Ovary (tissue), 3 donors: Measurements from ENCODE around the gene SGCA.

Source experiments
- EP300 ChIP-seq: sonication (generic); formaldehyde crosslinking; IDR thresholded peaks from one replicate; pipeline ENCODE4 v1.6.1; 2017; ENCODE audit warnings: antibody characterized with exemption
- POLR2A ChIP-seq: fragments of 450-650 bp; IDR thresholded peaks from one replicate; pipeline ENCODE4 v1.6.1; 2017; ENCODE audit warnings: antibody characterized with exemption, mild to moderate bottlenecking, moderate library complexity
- TF ChIP-seq, protein P1 (sequence below), 3 donors: fragments of 450-650 bp in 2 of 3; fragments of 200-600 bp in 1 of 3; IDR thresholded peaks; one replicate each; pipeline versions ENCODE4 v1.5.1 to v1.8.0; 2016 to 2022; ENCODE audit warnings: antibody characterized with exemption in 3 of 3, mild to moderate bottlenecking in 1 of 3
- donor health status: DM: no; HTN: no; CAD: no.

- TF ChIP-seq EP300 (no peak), POLR2A (no peak)
- TF ChIP-seq, protein P1, sequence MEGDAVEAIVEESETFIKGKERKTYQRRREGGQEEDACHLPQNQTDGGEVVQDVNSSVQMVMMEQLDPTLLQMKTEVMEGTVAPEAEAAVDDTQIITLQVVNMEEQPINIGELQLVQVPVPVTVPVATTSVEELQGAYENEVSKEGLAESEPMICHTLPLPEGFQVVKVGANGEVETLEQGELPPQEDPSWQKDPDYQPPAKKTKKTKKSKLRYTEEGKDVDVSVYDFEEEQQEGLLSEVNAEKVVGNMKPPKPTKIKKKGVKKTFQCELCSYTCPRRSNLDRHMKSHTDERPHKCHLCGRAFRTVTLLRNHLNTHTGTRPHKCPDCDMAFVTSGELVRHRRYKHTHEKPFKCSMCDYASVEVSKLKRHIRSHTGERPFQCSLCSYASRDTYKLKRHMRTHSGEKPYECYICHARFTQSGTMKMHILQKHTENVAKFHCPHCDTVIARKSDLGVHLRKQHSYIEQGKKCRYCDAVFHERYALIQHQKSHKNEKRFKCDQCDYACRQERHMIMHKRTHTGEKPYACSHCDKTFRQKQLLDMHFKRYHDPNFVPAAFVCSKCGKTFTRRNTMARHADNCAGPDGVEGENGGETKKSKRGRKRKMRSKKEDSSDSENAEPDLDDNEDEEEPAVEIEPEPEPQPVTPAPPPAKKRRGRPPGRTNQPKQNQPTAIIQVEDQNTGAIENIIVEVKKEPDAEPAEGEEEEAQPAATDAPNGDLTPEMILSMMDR (IDR thresholded peaks at IDR 0.05) = no peak
Measured at GRCh38 chr17:50188921-50189549, 23.2 kb downstream of the SGCA start.
